Measurements from ENCODE around the gene PPOX.

GRCh38 chr1:161159913-161160243 is 6.3 kb upstream of the PPOX start:
- no peak for TF ChIP-seq CTCF (IDR thresholded peaks at IDR 0.05)
- TF ChIP-seq POLR2A (IDR thresholded peaks at IDR 0.05) = no peak
